NCI-H345 treated with DMSO at 0.1 percent for 48 hours (cell line): ENCODE measurements around the gene CLEC12A.
"Not testable (repeated sequence)": the region's sequence is repeated elsewhere in the genome, so short reads cannot be mapped to it uniquely, and the experiment has no call there.

ENCODE experiments used
- DNase-seq: peaks from one replicate; lab custom pipeline; 2025; ENCODE audit not compliant: unreplicated experiment; lab: John Stamatoyannopoulos, UW

Gene CLEC12A

GRCh38 chr12:9961901-9962300, 9.3 kb upstream of the CLEC12A start:
- no peak for DNase-seq

- no peak for DNase-seq
Observed at GRCh38 chr12:9969673-9970072, 1.5 kb upstream of the CLEC12A start.

GRCh38 chr12:9973949-9974348, 2.7 kb downstream of the CLEC12A start:
- DNase-seq: no peak

- not testable (repeated sequence) for DNase-seq
Observed at GRCh38 chr12:9974731-9975130, 3.5 kb downstream of the CLEC12A start.

- DNase-seq: no peak
Observed at GRCh38 chr12:9975614-9976013, 4.4 kb downstream of the CLEC12A start.

GRCh38 chr12:9976626-9977025, 5.4 kb downstream of the CLEC12A start:
- DNase-seq: not testable (repeated sequence)

- no peak for DNase-seq
Observed at GRCh38 chr12:9977916-9978315, 6.7 kb downstream of the CLEC12A start.

GRCh38 chr12:9980126-9980525, 8.9 kb downstream of the CLEC12A start:
- no peak for DNase-seq

GRCh38 chr12:9991876-9992275, 20.7 kb downstream of the CLEC12A start:
- no peak for DNase-seq

GRCh38 chr12:9992296-9992695, 21.1 kb downstream of the CLEC12A start:
- DNase-seq: no peak

- DNase-seq: no peak
Observed at GRCh38 chr12:9999016-9999415, 27.8 kb downstream of the CLEC12A start, which contains the start of gene CLEC1B. CLEC1B (minus strand) TSS chr12:9999121; CDS start chr12:9999100, 21 bp downstream.

- DNase-seq: no peak
Observed at GRCh38 chr12:10001171-10001776, 30.1 kb downstream of the CLEC12A start.

GRCh38 chr12:10012630-10013330, 41.6 kb downstream of the CLEC12A start:
- no peak for DNase-seq

- DNase-seq: no peak
Observed at GRCh38 chr12:10015450-10015849, 44.2 kb downstream of the CLEC12A start.

GRCh38 chr12:10016881-10017280, 45.7 kb downstream of the CLEC12A start:
- no peak for DNase-seq

GRCh38 chr12:10018386-10018785, 47.2 kb downstream of the CLEC12A start:
- DNase-seq: no peak

- DNase-seq: no peak
Observed at GRCh38 chr12:10021342-10021741, 50.1 kb downstream of the CLEC12A start.

GRCh38 chr12:10025236-10025635, 54.0 kb downstream of the CLEC12A start:
- DNase-seq: no peak

- not testable (repeated sequence) for DNase-seq
Observed at GRCh38 chr12:10026666-10027065, 55.5 kb downstream of the CLEC12A start.

GRCh38 chr12:10027311-10027710, 56.1 kb downstream of the CLEC12A start:
- DNase-seq: no peak

- DNase-seq: no peak
Observed at GRCh38 chr12:10027721-10028120, 56.5 kb downstream of the CLEC12A start.

GRCh38 chr12:10030446-10030845, 59.2 kb downstream of the CLEC12A start, which contains the start of gene CLEC9A:
CLEC9A (plus strand) TSS chr12:10030682; CDS start chr12:10052688, 22,006 bp downstream.
- DNase-seq: no peak

- DNase-seq: no peak
Observed at GRCh38 chr12:10031321-10031720, 60.1 kb downstream of the CLEC12A start.
